ENCODE results near the gene ANKRD11.

Gene ANKRD11

DNA sequence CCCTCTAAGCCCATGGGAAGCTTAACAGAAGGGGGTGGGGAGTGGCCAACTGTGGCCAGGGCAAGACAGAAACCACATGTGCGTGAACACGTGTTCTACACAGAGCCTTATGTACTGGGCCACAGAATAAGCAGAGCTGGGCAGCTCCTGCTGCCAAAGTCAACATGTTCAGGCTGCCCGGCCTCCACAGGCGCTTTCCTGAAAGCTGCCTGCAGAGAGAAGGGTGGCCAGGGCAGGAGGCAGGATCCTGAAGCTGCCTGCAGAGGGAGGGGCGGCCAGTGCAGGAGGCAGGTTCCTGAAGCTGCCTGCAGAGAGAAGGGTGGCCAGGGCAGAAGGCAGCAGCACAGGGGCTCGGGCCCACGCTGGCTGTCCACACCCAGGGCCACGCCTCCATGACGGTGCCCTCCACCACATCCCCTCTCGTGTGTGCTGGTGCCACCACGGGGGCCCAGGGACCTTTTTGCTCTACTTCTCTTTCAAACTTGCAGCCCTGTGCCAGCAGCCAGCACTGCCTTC is 79.5 kb downstream of the ANKRD11 start:
- DNase-seq (ENCODE audit: extremely low spot score, insufficient read length, low read depth), result no peak

DNA sequence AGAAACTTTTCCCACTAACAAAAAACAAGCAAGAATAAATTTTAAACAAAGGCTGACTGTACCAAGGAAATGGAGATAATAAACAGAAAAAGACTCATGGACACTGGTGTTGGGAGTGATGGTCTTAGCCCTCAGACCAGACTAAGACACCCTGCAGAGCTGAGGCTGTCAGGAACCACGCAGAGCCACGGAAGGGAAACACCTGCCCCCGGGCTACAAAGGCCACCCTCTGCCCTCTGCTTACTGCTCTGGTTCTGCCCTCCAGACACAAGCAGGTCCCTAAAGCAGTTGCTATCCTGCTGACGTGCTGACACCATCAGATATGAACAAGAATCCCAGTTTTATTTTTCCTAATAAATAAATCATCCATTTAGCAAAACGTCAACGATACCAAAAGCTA is 80.0 kb downstream of the ANKRD11 start:
- FAIRE-seq (no peak), DNase-seq (ENCODE audit: extremely low spot score, insufficient read length, low read depth) (no peak)

More for the DNA sequence above, 79.5 kb downstream of the ANKRD11 start:
- no peak for FAIRE-seq

DNA sequence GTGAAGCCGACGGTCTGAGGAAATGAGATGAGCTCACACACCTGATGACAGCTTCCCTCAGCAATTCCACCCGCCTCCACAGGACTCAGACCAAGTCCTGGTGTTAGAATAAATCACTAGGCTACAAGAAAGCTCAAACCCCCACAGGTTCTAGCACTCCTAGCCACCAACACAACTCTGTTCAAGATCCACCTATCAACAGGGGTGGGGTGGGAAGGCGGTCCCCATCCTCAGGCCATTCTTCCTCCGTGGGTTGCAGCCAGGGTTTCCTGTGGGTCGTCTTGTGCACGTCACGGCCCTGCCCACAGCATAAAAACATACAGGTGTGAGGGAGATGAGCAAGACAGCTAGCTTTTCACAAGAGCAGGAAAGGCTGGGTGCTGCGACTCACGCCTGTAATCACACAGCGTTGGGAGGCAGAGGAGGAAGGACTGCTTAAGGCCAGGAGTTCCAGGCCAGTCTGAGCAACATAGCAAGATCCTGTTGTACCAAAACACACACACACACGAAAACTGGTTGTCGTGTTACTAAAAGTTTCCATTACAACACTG is 81.1 kb downstream of the ANKRD11 start:
- DNase-seq (ENCODE audit: extremely low spot score, insufficient read length, low read depth), result no peak
- no peak for FAIRE-seq

- DNase-seq (ENCODE audit: extremely low spot score, insufficient read length, low read depth) (no peak), FAIRE-seq (no peak)
These were observed 82.0 kb downstream of the ANKRD11 start for GRCh38 chr16:89408315-89408714.

GRCh38 chr16:89407925-89408300 is 82.4 kb downstream of the ANKRD11 start:
- no peak for DNase-seq (ENCODE audit: extremely low spot score, insufficient read length, low read depth)
- FAIRE-seq, result no peak

DNA sequence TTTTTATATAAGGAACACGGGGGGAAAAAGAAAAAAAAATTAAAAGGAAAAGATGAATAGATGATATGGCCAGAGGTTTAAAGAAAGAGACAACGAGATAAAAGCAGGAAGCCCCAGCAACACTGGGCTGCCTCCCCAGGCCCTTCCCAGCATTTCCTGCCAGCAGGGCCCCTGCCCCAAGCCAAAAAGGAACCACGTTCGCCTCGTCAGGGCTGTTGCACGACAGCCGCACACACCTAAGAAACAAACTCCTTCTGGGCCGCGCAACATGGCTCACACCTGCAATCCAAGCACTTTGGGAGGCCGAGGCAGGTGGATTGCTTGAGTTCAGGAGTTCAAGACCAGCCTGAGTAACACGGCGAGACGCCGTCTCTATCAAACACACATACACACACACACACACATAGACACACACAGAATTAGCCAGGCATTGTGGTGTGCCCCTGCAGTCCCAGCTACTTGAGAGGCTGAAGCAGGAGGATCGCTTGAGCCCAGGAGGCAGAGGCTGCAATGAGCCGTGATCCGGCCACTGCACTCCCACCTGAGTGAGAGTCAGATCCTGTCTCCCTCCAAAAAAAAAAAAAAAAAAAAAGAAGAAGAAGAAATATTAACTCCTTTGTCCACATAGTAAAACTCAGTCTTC is 83.0 kb downstream of the ANKRD11 start:
- no peak for DNase-seq (ENCODE audit: extremely low spot score, insufficient read length, low read depth)
- FAIRE-seq, result no peak

- FAIRE-seq, result no peak
These were observed 84.0 kb downstream of the ANKRD11 start for GRCh38 chr16:89406277-89406888.

DNA sequence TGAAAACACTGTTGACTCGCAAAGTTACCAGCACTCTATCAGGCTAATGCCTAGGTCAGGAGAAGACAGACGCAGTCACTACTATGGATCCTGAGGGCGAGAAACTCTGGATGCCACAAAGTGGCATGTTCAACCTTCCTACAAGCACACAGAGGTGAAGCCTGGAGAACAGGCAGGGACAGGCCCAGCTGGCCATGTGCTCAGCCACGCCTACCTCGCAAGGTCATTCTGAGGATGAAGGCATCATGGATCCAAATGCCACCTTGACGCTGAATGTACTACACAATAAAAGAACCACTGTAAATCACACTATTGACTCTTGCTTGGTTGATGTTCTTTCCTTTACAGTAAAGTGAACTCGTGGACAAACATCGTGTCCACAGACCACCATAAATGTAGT is 85.8 kb downstream of the ANKRD11 start:
- FAIRE-seq (no peak), DNase-seq (ENCODE audit: extremely low spot score, insufficient read length, low read depth) (no peak)

More at GRCh38 chr16:89406277-89406888, 84.0 kb downstream of the ANKRD11 start:
- DNase-seq (ENCODE audit: extremely low spot score, insufficient read length, low read depth), result no peak

GRCh38 chr16:89402962-89403361 is 87.4 kb downstream of the ANKRD11 start:
- DNase-seq (ENCODE audit: extremely low spot score, insufficient read length, low read depth) (no peak), FAIRE-seq (no peak)

- DNase-seq (ENCODE audit: extremely low spot score, insufficient read length, low read depth) (no peak), FAIRE-seq (no peak)
These were observed 88.5 kb downstream of the ANKRD11 start for GRCh38 chr16:89401641-89402445.

- FAIRE-seq (no peak), DNase-seq (ENCODE audit: extremely low spot score, insufficient read length, low read depth) (no peak)
These were observed 89.2 kb downstream of the ANKRD11 start for GRCh38 chr16:89401205-89401604.

GRCh38 chr16:89400740-89401139 is 89.6 kb downstream of the ANKRD11 start:
- FAIRE-seq, result no peak
- DNase-seq (ENCODE audit: extremely low spot score, insufficient read length, low read depth), result no peak

DNA sequence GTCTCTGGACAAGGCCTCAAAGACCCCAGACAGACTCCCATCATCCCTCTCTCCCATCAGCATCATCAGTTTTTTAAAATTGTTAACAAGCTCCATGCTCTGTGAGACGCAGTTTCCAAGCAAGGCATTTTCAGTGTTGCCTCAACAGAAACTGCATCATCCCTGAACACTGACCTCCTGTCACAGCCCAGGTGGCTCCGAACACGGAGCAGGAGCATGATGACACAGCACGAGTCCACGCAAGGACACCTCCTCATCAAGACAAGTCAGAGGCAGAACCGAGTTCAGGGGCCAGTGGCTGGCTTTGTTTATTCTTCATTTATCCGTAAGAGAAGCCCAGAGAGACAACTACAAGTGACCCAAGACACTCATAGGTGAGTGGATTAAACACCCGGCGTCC is 91.4 kb downstream of the ANKRD11 start:
- DNase-seq (ENCODE audit: extremely low spot score, insufficient read length, low read depth), result no peak
- FAIRE-seq, result no peak

DNA sequence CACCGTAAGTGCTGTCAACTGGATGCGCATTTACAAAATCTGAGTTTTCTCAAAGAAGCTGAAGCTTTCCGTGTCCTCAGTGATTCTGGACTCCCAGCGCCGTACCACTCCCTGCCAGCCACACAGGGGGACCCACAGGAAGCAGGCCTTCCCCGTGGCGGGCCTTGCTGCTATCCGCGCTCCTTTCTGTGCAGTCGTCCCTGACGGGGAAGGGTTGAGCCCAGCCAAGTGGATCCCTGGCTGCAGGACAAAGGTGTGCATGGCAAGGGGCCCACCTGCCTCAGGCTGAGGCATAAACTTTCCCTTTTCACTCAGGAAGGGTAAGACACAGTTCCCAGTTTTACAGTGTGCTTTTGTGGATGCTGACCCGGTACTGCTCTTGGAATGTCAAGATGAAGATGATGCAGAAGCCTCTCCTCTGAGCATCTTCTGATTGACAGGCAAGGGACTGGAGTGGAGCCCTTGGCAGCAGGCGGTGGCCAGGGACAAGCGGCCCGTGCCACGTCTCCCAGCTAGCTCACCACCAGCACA is 93.0 kb downstream of the ANKRD11 start:
- no peak for DNase-seq (ENCODE audit: extremely low spot score, insufficient read length, low read depth)
- no peak for FAIRE-seq

DNA sequence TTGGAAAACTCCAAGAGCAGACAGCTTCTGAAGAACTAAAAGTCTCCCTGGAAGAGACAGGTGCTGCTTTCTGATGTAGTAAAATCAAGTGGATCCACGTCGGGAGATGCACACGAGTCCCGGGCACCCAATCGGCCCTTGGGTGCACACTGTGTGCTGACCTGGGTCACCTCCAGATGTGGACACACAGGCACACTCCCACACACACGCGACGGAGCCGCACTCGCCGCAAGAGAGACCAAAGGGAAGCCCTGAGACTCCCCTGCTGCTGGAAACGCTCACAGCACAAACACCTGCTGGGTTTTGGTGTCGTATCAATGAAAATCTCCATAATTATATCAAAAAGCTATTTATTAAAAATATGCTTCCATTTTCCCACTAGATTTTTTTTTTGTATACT is 94.2 kb downstream of the ANKRD11 start:
- no peak for FAIRE-seq
- DNase-seq (ENCODE audit: extremely low spot score, insufficient read length, low read depth), result no peak

DNA sequence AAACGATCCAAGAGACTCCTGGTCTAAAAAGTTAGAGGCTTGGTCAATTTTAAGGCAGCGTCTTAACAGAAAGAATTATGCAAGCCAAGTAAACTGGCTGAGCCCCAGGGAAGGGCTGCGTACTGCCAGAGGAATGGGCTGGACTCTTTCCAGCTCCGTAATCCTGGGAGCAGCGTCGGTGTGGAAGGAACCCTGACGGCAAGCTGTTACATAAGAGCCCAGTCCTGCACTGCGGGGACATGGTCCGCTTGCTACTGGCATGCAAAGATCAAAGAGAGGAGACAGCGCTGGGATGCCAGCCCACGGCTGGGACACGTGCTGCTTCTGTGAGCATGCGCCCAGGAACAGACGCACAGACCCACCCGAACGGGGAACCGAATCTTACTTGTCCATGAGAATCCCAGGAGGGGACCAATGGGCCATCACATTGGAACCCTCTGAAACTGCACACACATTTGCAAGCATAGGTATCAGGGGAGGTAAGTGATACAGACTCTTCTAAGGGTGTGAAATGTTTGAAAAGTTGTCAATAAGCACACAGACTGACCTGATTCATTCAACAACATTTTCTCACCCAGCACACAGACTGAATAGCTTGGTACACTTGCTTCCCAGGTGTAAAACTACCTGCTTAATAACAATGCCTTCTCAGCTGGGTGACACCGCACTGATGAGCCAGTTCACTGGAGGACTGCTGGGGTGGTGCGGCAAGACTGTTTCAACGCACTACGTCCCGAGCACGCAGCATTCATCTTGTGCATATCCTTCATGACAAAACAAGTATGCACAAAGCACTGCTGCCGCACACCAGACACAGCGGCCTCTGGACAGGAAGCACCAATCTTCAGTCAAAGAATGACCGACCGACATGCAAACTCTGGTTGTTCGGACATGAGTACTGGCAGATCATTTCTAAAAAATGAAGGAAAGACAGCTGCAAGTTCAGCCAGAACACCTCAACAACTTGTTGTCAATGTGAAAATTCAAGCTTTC is 94.9 kb downstream of the ANKRD11 start:
- DNase-seq (ENCODE audit: extremely low spot score, insufficient read length, low read depth) (no peak), FAIRE-seq (no peak)

DNA sequence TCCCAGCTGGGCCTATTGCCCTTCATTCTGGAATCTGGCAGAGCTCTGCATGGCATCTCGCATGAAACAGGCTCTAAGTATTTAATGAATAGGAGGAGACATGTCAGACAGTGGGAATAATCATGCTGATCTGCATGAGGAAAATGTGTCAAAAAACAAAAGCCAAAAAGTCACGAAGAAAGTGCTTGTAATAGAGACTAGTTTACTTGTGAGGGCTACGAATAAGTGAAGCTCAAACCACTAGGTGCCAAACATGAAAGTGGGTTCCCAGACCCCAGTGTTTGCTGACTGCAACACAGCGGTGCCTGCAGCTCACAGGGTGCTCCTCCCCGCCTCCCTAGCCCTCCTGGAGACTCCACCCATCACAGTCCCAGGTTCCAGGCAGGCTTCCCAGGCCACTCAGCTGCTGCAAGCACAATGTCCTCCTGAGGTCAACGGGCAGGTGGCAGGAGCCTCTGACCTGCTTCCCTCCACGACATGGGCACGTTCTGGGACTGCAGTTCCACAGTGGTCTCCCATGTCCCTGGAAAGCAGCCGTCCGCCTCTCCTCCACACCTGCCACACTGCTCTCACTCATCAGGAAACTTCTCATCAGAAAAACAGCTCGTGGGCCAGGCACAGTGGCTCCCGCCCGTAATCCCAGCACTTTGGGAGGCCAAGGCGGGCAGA is 96.5 kb downstream of the ANKRD11 start:
- no peak for DNase-seq (ENCODE audit: extremely low spot score, insufficient read length, low read depth)
- FAIRE-seq, result no peak

- FAIRE-seq, result no peak
- DNase-seq (ENCODE audit: extremely low spot score, insufficient read length, low read depth), result no peak
These were observed 97.3 kb downstream of the ANKRD11 start for GRCh38 chr16:89392881-89393737.
